ENCODE results near the gene TMEM132C. TPM values are rescaled to one million over a fixed set of nuclear protein-coding genes. Genes with fewer than 3 reads are reported as not detected.

The TMEM132C gene
- total and polyA plus RNA-seq, 2 experiments from 2014 or later: 10.6 to 16.5 TPM

GRCh38 chr12:128619263-128619662 is 352.3 kb downstream of the TMEM132C start:
- no peak for DNase-seq (ENCODE audit: low spot score)
- Histone ChIP-seq H3K27me3 (no peaks in the 10 kb centered on the region), H3K4me2 (no peak overlapping the region), H3K4me3 (no peak overlapping the region), H3K9me2 (replicated peaks; ENCODE audit: insufficient read depth) (no peaks in the 10 kb centered on the region), H3K36me3 (replicated peaks; ENCODE audit: insufficient read depth, low read depth) (no peaks in the 10 kb centered on the region), H2AFZ (no peak overlapping the region), H3K79me2 (no peaks in the 10 kb centered on the region), H4K20me1 (ENCODE audit: insufficient read depth, poor library complexity, severe bottlenecking) (no peaks in the 10 kb centered on the region), H3K4me1 (ENCODE audit: insufficient read depth) (no peaks in the 10 kb centered on the region), H3K27ac (no peak overlapping the region), H3K9me3 (ENCODE audit: low read depth) (no peaks in the 10 kb centered on the region)
- TF ChIP-seq EZH2 (IDR thresholded peaks at IDR 0.05; ENCODE audit: borderline replicate concordance) (no peak), EZH2phosphoT487 (IDR thresholded peaks at IDR 0.05; ENCODE audit: low read depth, severe bottlenecking, unreplicated experiment) (no peak), CTCF (IDR thresholded peaks at IDR 0.05; ENCODE audit: poor library complexity) (no peak)
- WGBS (ENCODE audit: low lambda C conversion rate, missing lambda C conversion rate): 37% methylated on average over 8 of the region's 8 CpGs

GRCh38 chr12:128621304-128621703 is 354.3 kb downstream of the TMEM132C start:
- H3K9me3 ChIP-seq (ENCODE audit: low read depth): no peaks in the 10 kb centered on the region
- DNase-seq (ENCODE audit: low spot score): no peak
- TF ChIP-seq EZH2 (IDR thresholded peaks at IDR 0.05; ENCODE audit: borderline replicate concordance): no peak
- no peak for TF ChIP-seq CTCF (IDR thresholded peaks at IDR 0.05; ENCODE audit: poor library complexity)
- no peak for TF ChIP-seq EZH2phosphoT487 (IDR thresholded peaks at IDR 0.05; ENCODE audit: low read depth, severe bottlenecking, unreplicated experiment)
- H3K9me2 ChIP-seq (replicated peaks; ENCODE audit: insufficient read depth): no peaks in the 10 kb centered on the region
- WGBS (ENCODE audit: low lambda C conversion rate, missing lambda C conversion rate): 89% methylated on average over 8 of the region's 8 CpGs
- H3K4me1 ChIP-seq (ENCODE audit: insufficient read depth): no peaks in the 10 kb centered on the region
- no peak overlapping the region for H3K27ac ChIP-seq
- no peaks in the 10 kb centered on the region for H3K79me2 ChIP-seq
- no peak overlapping the region for H2AFZ ChIP-seq
- no peak overlapping the region for H3K4me2 ChIP-seq
- no peaks in the 10 kb centered on the region for H3K27me3 ChIP-seq
- H4K20me1 ChIP-seq (ENCODE audit: insufficient read depth, poor library complexity, severe bottlenecking): no peaks in the 10 kb centered on the region
- no peak overlapping the region for H3K4me3 ChIP-seq
- no peaks in the 10 kb centered on the region for H3K36me3 ChIP-seq (replicated peaks; ENCODE audit: insufficient read depth, low read depth)

GRCh38 chr12:128623748-128624147 is 356.8 kb downstream of the TMEM132C start:
- DNase-seq (ENCODE audit: low spot score): no peak
- H2AFZ ChIP-seq: no peak overlapping the region
- no peaks in the 10 kb centered on the region for H3K9me2 ChIP-seq (replicated peaks; ENCODE audit: insufficient read depth)
- H3K27me3 ChIP-seq: no peaks in the 10 kb centered on the region
- H3K4me2 ChIP-seq: no peak overlapping the region
- H3K4me1 ChIP-seq (ENCODE audit: insufficient read depth): no peaks in the 10 kb centered on the region
- no peaks in the 10 kb centered on the region for H4K20me1 ChIP-seq (ENCODE audit: insufficient read depth, poor library complexity, severe bottlenecking)
- no peaks in the 10 kb centered on the region for H3K79me2 ChIP-seq
- no peak overlapping the region for H3K27ac ChIP-seq
- TF ChIP-seq EZH2phosphoT487 (IDR thresholded peaks at IDR 0.05; ENCODE audit: low read depth, severe bottlenecking, unreplicated experiment) (no peak), CTCF (IDR thresholded peaks at IDR 0.05; ENCODE audit: poor library complexity) (no peak), EZH2 (IDR thresholded peaks at IDR 0.05; ENCODE audit: borderline replicate concordance) (no peak)
- H3K9me3 ChIP-seq (ENCODE audit: low read depth): no peaks in the 10 kb centered on the region
- no peak overlapping the region for H3K4me3 ChIP-seq
- no peaks in the 10 kb centered on the region for H3K36me3 ChIP-seq (replicated peaks; ENCODE audit: insufficient read depth, low read depth)
- over 99% methylated on average over 6 of the region's 6 CpGs for WGBS (ENCODE audit: low lambda C conversion rate, missing lambda C conversion rate)
